ENCODE data around the gene CCT8. TPM values are rescaled to one million over a fixed set of nuclear protein-coding genes. Genes with fewer than 3 reads are reported as not detected.

Gene CCT8
- total RNA-seq, 1 experiment from 2014 or later = 335 TPM

DNA sequence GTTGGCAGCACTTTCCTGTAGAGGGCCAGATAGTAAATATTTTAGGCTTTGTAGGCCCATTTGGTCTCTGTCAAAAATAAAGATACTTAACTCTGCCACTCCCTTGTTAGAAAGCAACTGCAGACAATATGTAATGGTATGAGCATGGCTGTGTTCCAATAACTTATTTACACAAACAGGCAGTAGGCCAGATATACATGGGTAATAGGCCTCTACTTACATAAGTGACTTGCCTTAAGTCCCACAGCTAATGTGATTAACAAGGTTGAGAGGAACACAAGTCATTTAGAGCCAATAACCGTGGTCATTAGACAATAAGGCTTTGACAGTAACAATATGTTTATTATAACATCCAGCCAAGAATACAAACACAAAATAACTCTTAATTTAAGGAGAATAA lies 17.4 kb downstream of the CCT8 start:
- TF ChIP-seq, protein P1, sequence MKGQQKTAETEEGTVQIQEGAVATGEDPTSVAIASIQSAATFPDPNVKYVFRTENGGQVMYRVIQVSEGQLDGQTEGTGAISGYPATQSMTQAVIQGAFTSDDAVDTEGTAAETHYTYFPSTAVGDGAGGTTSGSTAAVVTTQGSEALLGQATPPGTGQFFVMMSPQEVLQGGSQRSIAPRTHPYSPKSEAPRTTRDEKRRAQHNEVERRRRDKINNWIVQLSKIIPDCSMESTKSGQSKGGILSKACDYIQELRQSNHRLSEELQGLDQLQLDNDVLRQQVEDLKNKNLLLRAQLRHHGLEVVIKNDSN (CRISPR knock-in tag; IDR thresholded peaks at IDR 0.05) = no peak
- TF ChIP-seq OVOL2 (CRISPR knock-in tag; IDR thresholded peaks at IDR 0.05; ENCODE audit: borderline replicate concordance) (no peak), TEAD4 (CRISPR knock-in tag; IDR thresholded peaks at IDR 0.05) (no peak), KAT7 (CRISPR knock-in tag; IDR thresholded peaks at IDR 0.05; ENCODE audit: borderline replicate concordance) (no peak), TEAD1 (CRISPR knock-in tag; IDR thresholded peaks at IDR 0.05) (no peak), CBFB (CRISPR knock-in tag; IDR thresholded peaks at IDR 0.05; ENCODE audit: low read depth) (no peak), ZNF423 (CRISPR knock-in tag; IDR thresholded peaks at IDR 0.05) (no peak), JAZF1 (CRISPR knock-in tag; IDR thresholded peaks at IDR 0.05) (no peak), ZNF317 (CRISPR knock-in tag; IDR thresholded peaks at IDR 0.05; ENCODE audit: borderline replicate concordance, low read depth) (no peak), PRRX2 (CRISPR knock-in tag; IDR thresholded peaks at IDR 0.05) (no peak)
- TF ChIP-seq, protein P2, sequence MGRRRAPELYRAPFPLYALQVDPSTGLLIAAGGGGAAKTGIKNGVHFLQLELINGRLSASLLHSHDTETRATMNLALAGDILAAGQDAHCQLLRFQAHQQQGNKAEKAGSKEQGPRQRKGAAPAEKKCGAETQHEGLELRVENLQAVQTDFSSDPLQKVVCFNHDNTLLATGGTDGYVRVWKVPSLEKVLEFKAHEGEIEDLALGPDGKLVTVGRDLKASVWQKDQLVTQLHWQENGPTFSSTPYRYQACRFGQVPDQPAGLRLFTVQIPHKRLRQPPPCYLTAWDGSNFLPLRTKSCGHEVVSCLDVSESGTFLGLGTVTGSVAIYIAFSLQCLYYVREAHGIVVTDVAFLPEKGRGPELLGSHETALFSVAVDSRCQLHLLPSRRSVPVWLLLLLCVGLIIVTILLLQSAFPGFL (CRISPR knock-in tag; IDR thresholded peaks at IDR 0.05; ENCODE audit: borderline replicate concordance) = no peak
- TF ChIP-seq, protein P3, sequence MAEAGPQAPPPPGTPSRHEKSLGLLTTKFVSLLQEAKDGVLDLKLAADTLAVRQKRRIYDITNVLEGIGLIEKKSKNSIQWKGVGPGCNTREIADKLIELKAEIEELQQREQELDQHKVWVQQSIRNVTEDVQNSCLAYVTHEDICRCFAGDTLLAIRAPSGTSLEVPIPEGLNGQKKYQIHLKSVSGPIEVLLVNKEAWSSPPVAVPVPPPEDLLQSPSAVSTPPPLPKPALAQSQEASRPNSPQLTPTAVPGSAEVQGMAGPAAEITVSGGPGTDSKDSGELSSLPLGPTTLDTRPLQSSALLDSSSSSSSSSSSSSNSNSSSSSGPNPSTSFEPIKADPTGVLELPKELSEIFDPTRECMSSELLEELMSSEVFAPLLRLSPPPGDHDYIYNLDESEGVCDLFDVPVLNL (CRISPR knock-in tag; IDR thresholded peaks at IDR 0.05; ENCODE audit: borderline replicate concordance, low read depth) = no peak
- TF ChIP-seq, protein P4, sequence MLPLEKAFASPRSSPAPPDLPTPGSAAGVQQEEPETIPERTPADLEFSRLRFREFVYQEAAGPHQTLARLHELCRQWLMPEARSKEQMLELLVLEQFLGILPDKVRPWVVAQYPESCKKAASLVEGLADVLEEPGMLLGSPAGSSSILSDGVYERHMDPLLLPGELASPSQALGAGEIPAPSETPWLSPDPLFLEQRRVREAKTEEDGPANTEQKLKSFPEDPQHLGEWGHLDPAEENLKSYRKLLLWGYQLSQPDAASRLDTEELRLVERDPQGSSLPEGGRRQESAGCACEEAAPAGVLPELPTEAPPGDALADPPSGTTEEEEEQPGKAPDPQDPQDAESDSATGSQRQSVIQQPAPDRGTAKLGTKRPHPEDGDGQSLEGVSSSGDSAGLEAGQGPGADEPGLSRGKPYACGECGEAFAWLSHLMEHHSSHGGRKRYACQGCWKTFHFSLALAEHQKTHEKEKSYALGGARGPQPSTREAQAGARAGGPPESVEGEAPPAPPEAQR (CRISPR knock-in tag; IDR thresholded peaks at IDR 0.05) = no peak
- TF ChIP-seq, protein P5, sequence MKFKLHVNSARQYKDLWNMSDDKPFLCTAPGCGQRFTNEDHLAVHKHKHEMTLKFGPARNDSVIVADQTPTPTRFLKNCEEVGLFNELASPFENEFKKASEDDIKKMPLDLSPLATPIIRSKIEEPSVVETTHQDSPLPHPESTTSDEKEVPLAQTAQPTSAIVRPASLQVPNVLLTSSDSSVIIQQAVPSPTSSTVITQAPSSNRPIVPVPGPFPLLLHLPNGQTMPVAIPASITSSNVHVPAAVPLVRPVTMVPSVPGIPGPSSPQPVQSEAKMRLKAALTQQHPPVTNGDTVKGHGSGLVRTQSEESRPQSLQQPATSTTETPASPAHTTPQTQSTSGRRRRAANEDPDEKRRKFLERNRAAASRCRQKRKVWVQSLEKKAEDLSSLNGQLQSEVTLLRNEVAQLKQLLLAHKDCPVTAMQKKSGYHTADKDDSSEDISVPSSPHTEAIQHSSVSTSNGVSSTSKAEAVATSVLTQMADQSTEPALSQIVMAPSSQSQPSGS (CRISPR knock-in tag; IDR thresholded peaks at IDR 0.05; ENCODE audit: borderline replicate concordance, low read depth) = no peak
- TF ChIP-seq, protein P6, sequence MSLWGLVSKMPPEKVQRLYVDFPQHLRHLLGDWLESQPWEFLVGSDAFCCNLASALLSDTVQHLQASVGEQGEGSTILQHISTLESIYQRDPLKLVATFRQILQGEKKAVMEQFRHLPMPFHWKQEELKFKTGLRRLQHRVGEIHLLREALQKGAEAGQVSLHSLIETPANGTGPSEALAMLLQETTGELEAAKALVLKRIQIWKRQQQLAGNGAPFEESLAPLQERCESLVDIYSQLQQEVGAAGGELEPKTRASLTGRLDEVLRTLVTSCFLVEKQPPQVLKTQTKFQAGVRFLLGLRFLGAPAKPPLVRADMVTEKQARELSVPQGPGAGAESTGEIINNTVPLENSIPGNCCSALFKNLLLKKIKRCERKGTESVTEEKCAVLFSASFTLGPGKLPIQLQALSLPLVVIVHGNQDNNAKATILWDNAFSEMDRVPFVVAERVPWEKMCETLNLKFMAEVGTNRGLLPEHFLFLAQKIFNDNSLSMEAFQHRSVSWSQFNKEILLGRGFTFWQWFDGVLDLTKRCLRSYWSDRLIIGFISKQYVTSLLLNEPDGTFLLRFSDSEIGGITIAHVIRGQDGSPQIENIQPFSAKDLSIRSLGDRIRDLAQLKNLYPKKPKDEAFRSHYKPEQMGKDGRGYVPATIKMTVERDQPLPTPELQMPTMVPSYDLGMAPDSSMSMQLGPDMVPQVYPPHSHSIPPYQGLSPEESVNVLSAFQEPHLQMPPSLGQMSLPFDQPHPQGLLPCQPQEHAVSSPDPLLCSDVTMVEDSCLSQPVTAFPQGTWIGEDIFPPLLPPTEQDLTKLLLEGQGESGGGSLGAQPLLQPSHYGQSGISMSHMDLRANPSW (CRISPR knock-in tag; conservative IDR thresholded peaks at IDR 0.05; ENCODE audit: low read depth) = no peak
- TF ChIP-seq, protein P7, sequence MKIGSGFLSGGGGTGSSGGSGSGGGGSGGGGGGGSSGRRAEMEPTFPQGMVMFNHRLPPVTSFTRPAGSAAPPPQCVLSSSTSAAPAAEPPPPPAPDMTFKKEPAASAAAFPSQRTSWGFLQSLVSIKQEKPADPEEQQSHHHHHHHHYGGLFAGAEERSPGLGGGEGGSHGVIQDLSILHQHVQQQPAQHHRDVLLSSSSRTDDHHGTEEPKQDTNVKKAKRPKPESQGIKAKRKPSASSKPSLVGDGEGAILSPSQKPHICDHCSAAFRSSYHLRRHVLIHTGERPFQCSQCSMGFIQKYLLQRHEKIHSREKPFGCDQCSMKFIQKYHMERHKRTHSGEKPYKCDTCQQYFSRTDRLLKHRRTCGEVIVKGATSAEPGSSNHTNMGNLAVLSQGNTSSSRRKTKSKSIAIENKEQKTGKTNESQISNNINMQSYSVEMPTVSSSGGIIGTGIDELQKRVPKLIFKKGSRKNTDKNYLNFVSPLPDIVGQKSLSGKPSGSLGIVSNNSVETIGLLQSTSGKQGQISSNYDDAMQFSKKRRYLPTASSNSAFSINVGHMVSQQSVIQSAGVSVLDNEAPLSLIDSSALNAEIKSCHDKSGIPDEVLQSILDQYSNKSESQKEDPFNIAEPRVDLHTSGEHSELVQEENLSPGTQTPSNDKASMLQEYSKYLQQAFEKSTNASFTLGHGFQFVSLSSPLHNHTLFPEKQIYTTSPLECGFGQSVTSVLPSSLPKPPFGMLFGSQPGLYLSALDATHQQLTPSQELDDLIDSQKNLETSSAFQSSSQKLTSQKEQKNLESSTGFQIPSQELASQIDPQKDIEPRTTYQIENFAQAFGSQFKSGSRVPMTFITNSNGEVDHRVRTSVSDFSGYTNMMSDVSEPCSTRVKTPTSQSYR (CRISPR knock-in tag; IDR thresholded peaks at IDR 0.05) = no peak
- TF ChIP-seq, protein P8, sequence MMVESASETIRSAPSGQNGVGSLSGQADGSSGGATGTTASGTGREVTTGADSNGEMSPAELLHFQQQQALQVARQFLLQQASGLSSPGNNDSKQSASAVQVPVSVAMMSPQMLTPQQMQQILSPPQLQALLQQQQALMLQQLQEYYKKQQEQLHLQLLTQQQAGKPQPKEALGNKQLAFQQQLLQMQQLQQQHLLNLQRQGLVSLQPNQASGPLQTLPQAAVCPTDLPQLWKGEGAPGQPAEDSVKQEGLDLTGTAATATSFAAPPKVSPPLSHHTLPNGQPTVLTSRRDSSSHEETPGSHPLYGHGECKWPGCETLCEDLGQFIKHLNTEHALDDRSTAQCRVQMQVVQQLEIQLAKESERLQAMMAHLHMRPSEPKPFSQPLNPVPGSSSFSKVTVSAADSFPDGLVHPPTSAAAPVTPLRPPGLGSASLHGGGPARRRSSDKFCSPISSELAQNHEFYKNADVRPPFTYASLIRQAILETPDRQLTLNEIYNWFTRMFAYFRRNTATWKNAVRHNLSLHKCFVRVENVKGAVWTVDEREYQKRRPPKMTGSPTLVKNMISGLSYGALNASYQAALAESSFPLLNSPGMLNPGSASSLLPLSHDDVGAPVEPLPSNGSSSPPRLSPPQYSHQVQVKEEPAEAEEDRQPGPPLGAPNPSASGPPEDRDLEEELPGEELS (CRISPR knock-in tag; IDR thresholded peaks at IDR 0.05) = no peak
- Mint-ChIP-seq H3K27me3 (ENCODE audit: low read depth) (no peaks in the 10 kb centered on the region), H3K36me3 (peaks cover 53% of the 10 kb centered on the region), H3K27ac (no peak overlapping the region; the same call in 1 of the 2 replicates), H3K9me3 (no peaks in the 10 kb centered on the region), H3K4me3 (no peak overlapping the region), H3K4me1 (no peaks in the 10 kb centered on the region)
- DNase-seq (ENCODE audit: low spot score) = no peak
- ChIA-PET POLR2A (no interaction called here), CTCF (no interaction called here)
- ATAC-seq = no peak

Data from WTC11 (cell line).